ENCODE data around the gene PRND. TPM values are rescaled to one million over a fixed set of nuclear protein-coding genes. Genes with fewer than 3 reads are reported as not detected.

Gene PRND
- polyA plus RNA-seq, 1 donor (not counting 4 experiments of a cell fraction or from before 2014, with no cell fraction given), result not detected

DNA sequence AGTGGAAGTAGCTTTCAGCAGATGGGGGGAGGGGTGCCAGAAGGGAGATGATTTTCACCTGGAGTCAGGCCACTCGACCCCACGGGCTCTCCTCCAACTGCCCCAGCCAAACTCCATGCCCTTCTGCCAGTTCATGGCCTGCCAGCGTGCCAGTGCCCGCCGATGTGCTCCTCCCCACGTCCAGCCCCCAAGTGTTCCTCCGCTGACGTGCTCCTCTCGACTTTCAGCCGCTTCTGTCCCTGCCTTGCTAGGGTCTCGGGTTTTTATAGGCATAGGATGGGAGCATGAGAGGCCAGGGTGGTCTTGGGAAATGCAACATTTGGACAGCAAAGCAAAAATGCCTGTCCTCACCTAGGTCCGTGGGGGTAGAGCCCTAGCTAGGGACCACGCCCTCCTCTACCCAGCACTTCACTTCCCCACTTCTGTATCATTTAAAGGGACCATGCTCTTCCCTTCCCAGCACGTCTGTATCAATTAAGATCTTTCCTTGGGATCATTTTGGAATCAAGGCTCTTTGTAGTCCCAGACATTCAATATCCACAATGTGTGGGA, 54.4 kb downstream of the PRND start:
- H3K36me3 ChIP-seq (ENCODE audit: control insufficient read depth in 2 of 2, extremely low read depth in 1 of 2, insufficient read depth in 2 of 2, low read length in 2 of 2), result no peaks in the 10 kb centered on the region
- no peaks in the 10 kb centered on the region for H3K27me3 ChIP-seq (ENCODE audit: control insufficient read depth, extremely low read depth, insufficient read depth, low read length)
- no peak for TF ChIP-seq CTCF (optimal IDR thresholded peaks at IDR 0.05 in 1 of 3, IDR thresholded peaks at IDR 0.05 in 1 of 3, conservative IDR thresholded peaks at IDR 0.05 in 1 of 3; ENCODE audit: extremely low read depth in 1 of 3, insufficient read depth in 2 of 3, low read length in 3 of 3)
- no peak for TF ChIP-seq EZH2 (IDR thresholded peaks at IDR 0.05; ENCODE audit: low read length)
- H3K9me1 ChIP-seq (ENCODE audit: control insufficient read depth, extremely low read depth, insufficient read depth, low read length), result no peaks in the 10 kb centered on the region
- H4K20me1 ChIP-seq (ENCODE audit: control insufficient read depth, extremely low read depth, insufficient read depth, low read length), result no peaks in the 10 kb centered on the region
- H3K9ac ChIP-seq (ENCODE audit: control insufficient read depth, extremely low read depth, insufficient read depth, low read length), result no peak overlapping the region
- H2AFZ ChIP-seq (ENCODE audit: control insufficient read depth, low read length), result no peak overlapping the region
- FAIRE-seq, result no peak
- H3K27ac ChIP-seq (ENCODE audit: control insufficient read depth, insufficient read depth, low read length), result no peak overlapping the region
- no peak for DNase-seq (ENCODE audit: low read depth, low spot score)
- no peak overlapping the region for H3K4me2 ChIP-seq (ENCODE audit: control insufficient read depth, extremely low read depth, insufficient read depth, low read depth, low read length)
- no peak overlapping the region for H3K4me3 ChIP-seq (ENCODE audit: control insufficient read depth in 2 of 3, extremely low read depth in 1 of 3, insufficient read depth in 2 of 3, low read depth in 1 of 3, low read length in 3 of 3)
- H3K79me2 ChIP-seq (ENCODE audit: control insufficient read depth, insufficient read depth, low read length), result no peaks in the 10 kb centered on the region
- no peaks in the 10 kb centered on the region for H3K4me1 ChIP-seq (ENCODE audit: control insufficient read depth, extremely low read depth, insufficient read depth, low read length)
- H3K9me3 ChIP-seq (ENCODE audit: control insufficient read depth, low read depth, low read length), result peaks cover 6% of the 10 kb centered on the region
- dilution Hi-C loops (cut with MboI; ENCODE audit: extremely low pct_ligation_motif_present, low sequenced_read_pairs), result no loop called here

Other genes with a start within 250 kb of the PRND start
- 861 to 1,182 TPM (median 986 TPM) in 3 replicates for gene PRNP, start 35.5 kb upstream of the PRND start, polyA plus RNA-seq
- gene RASSF2, start 101.7 kb downstream of the PRND start, polyA plus RNA-seq, result 0.01 to 0.04 TPM (median 0.02 TPM) in 3 replicates